GM19395 (cell line): Measurements from ENCODE around the gene CPZ.
"Not testable (repeated sequence)": the region's sequence is repeated elsewhere in the genome, so short reads cannot be mapped to it uniquely, and the experiment has no call there.

ENCODE experiments used
- ATAC-seq: cut with Tn5 transposase; IDR thresholded peaks from one replicate; pipeline ENCODE4 v1.9.1; 2021; ENCODE audit warnings: mild to moderate bottlenecking, moderate library complexity; ENCODE audit not compliant: unreplicated experiment

CPZ gene

GRCh38 chr4:8648816-8649630 is 56.5 kb downstream of the CPZ start:
- no peak for ATAC-seq

DNA sequence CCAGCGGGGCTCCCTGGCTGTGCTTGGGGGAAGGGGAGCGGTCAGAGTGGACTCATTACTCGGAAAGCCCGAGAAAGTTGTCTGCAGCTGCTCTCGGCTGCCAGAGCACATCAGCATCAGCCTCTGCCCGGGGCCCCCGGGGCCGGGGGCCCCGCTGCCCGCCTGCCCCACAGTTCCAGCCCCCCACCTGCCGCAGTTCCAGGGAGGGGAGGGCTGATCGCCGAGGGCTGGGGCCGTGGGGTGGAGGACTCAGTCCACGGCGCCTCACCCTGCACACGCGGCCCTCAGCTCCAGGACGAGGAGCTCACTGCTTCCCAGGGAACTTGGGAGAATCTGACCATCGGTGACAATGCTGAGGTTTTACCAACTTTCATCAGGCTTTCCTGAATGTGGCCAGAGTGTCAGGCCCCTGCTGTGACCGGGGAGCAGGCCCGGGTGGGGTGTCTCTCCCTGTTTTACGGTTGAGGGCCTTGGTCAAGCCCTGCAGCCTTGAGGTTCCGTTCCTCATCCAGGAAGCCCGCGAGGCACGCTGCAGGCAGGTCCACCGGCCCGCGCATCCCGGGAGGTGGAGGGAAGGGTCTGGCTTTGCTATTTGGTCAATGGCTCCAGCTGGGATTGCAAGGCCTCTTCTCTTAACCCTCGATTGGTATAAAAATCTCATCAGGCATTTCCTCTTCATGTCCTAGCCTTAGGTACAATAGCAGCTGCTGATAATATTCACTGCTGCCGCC is 57.2 kb downstream of the CPZ start:
- no peak for ATAC-seq

- no peak for ATAC-seq
These were observed 59.2 kb downstream of the CPZ start for GRCh38 chr4:8651661-8652180.

GRCh38 chr4:8652181-8653078 is 59.9 kb downstream of the CPZ start:
- no peak for ATAC-seq

GRCh38 chr4:8653326-8654000 is 60.9 kb downstream of the CPZ start:
- ATAC-seq, result no peak

DNA sequence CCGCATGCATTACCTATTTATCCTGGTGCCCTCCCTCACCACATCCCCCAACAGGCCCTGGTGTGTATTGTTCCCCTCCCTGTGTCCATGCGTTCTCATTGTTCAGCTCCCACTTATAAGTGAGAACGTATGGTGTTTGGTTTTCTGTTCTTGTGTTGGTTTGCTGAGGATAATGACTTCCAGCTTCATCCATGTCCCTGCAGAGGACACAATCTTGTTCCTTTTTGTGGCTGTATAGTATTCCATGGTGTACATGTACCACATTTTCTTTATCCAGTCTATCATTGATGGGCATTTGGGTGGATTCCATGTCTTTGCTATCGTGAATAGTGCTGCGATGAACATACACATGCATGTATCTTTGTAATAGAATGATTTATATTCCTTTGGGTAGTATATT is 61.6 kb downstream of the CPZ start:
- not testable (repeated sequence) for ATAC-seq

DNA sequence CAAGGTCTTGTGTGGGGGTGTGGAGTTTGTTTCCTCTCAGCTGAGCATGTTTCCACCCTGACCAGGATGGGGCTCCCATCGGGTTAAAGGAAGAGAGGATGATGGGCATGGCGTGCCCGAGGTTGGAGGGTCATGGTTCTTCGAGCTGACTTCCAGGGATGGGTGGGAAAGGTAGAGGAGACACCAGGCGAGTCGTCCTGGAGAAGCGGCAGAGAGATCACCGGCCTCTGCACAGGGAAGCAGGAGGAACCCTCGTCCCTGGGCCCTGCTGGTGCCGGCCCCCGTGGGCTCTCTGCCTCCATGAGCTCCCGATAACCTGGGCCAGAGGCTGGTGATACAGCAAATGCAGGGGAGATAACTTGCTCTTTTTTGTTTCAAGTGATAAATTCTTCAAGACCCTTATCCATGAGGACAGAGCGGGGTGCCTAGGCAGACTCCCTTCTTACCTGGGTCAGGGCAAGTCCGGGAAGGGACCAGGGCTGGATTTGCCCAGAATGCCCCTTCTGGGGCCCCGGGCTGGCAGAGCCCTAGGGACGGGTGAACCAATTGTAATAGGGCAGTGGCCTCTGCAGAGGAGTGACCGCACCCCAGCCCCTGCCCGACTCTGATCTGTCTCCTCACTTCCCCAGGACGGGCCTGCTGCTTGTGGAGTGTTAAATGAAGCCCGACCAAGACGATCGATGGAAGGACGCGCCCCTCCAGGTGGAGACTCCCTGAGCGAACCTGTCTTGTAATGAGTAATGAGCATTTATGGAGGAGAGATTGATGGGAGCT is 63.0 kb downstream of the CPZ start:
- no peak for ATAC-seq

DNA sequence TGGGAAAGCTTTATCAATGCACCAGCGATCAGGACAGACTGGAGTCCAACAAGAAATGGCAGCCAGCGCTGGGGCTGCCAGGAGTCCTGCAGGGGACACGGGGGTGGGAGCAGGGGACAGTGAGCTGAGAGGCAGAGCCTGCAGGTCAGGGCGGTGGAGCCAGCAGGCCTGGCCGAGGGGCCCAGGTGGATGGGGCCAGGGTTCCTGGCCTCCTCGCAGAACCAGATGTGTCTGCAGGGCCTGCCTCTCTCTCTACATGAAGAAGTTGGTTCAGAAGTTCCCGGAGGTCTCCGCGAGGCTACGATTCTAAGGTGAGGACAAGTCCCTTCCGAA is 63.6 kb downstream of the CPZ start:
- ATAC-seq, result no peak

- no peak for ATAC-seq
These were observed 64.3 kb downstream of the CPZ start for GRCh38 chr4:8656711-8657380.

DNA sequence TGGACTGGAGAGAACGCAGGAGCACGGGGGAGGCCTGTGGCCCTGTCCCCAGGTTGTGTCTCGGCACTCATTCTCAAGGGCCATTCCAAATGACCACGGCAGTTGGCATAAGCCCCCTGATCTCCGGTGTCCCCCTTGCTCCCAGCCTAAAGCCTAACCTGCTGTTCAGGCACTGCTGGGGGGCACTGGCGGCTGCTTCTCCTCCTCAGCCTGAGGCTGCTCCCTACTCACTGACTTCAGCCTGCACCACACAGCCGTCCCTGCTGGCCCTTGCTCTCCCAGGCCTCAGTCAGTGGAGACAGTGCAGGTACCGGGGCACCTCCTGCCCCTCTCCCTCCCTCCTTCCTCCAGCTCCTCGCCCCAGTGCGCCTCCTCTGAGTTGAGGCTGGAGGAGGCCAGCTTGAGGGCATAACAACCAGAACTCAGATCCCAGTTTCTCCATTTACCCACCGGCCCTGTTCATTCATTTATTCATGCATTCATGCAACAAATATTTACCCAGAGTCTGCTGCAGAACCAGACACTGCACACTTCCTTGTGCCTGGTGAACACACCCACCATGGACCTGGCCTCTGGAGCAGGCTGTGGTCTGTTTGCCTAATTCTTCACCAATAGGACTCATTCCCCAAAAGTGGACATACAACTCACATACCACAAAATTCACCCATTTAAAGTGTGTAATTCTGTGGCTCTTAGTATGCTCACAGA is 65.0 kb downstream of the CPZ start:
- no peak for ATAC-seq

DNA sequence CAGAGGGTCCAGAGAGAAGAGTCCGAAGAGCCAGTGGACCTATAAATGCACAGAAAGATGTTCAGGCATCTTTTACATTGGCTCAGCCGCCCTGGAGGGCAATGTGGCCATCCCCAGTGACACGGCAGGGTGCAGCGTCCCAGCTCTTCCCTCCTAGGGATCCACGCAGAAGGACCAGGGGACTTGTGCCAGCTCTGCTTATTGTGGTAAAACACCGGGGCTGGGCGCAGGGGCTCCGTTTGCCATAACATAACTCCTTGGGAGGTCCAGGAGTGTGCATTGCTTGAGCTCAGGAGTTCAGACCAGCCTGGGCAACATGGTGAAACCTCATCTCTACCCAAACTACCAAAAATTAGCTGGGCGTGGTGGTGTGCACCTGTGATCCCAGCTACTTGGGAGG is 70.2 kb downstream of the CPZ start:
- no peak for ATAC-seq

- ATAC-seq, result no peak
These were observed 71.7 kb downstream of the CPZ start for GRCh38 chr4:8664031-8664805.

- no peak for ATAC-seq
These were observed 72.4 kb downstream of the CPZ start for GRCh38 chr4:8664976-8665375.

DNA sequence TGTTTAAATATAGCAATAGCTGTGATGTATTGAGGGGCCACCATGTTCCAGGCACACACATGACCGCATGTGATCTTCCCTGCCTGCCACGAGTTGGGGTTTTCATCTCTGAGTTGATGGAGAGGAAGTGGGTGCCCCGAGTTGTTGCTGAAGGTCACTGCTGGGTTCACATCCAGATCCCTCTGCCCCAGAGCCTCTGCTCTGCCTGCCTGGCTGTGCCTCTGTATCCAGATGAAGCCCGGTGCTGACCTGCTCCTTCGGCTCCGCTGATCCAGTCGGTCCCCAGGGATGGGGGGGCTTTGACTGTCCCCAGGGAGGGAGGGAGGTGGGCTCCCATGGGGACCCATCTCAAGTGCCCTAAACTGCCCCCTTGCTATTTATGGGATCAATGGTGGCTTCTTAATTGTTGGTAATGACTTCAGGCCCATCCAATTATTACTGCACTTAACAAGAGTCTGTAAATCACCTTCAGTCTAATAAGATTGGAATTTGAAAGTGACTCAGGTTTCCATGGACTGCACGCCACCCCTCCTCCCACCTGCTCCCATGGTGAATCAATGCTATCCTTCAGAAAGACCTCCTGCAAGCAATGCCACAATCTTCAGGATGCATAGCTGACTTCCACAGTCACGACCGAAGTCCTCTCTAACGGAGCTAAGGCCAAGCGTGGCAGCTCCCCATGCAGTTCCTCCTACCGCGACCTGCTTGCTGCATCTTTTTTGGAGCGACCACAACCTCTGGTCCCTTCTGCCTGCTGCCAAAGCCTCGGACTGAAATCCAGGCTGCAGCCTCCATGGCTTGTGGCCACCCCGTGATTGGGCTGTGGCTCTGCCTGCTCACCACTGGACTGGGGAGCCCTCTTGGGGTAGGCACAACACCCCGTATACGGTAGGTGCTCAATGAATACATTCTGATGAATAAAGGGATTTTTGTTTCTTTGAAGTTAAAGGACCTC is 73.1 kb downstream of the CPZ start:
- ATAC-seq, result no peak

DNA sequence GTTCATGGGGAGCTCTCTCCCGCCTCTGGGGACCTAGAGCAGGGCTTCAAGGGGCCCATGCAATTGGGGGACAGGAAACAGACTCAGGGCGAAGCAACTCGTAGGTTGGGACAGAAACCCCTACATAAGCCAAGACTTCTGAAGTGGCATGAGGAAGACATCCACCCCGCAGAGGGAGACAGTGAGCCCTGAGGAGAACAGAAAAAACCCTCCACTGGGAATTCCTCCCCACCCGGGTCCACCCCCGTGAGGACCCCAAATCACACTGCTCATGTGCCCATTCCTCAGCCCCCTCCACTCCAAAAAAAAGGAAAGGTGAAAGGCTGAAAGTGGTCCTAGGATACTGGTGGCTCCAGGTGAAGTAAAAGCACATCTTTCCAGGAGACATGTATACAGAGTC is 74.0 kb downstream of the CPZ start:
- ATAC-seq, result no peak
